ENCODE data around the gene GRK1.

Gene GRK1

DNA sequence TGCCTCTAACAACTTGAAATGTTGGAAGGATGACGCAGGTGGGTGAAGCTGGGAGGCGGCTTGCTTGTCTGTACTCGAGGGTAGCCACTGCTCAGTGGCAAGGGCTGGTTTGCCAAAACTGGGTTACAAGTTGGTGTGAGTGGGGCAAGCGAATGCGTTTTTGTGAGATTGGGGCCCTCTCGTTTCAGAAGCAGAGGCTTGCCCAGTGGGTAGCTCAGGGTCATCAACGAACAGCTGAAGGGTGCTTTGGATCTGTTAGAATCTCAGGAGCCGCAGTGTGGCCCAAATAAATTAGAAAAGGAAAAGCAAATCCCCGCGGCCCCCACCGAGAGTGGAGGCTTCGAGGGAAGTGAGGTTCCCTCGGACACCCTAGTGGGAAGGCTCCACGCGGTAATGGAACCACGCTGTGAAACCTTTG lies 16.3 kb upstream of the GRK1 start:
- DNase-seq, result no peak

DNA sequence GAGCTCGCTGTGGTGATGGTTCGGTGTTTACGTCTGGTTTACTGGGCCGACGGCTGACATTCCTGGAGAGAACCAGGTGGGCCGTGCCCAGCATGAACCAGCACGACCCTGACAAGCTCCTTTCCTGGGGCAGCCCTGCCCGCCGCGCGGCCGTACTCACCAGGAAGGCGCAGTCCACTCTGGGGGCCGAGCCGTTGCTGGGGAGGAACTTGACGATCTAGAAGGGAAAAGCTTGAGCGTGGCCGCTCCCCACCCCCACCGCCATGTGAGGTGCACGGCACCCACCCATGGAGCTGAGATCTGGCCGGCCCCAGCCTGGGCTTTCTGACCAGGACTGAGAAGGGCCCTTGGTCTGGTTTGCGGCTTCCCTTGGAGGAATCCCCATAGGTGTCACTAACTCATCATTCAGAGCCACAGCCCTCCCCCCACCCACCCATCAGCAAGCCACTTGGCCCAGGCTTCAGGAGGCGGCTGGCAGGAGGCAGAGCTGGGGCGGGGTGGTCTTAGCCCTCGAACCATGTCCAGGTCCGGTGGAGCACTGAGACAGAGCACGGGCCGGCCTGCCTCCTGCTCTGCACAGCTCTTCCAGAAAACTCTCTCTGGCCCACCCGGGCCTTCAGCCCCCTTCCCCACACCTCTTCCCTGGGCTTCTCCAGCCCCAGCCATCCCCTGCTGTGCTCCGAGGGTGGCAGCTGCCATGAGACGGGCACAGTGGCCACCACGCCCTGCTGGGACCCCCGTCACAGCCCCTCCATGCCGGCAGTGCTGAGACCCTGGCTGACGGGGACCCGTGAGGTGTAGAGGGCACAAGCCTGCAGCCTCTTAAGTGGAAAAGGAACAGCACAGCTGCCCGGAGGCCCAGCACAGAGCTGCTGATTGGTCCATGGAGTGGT lies 15.3 kb upstream of the GRK1 start:
- no peak for DNase-seq

DNA sequence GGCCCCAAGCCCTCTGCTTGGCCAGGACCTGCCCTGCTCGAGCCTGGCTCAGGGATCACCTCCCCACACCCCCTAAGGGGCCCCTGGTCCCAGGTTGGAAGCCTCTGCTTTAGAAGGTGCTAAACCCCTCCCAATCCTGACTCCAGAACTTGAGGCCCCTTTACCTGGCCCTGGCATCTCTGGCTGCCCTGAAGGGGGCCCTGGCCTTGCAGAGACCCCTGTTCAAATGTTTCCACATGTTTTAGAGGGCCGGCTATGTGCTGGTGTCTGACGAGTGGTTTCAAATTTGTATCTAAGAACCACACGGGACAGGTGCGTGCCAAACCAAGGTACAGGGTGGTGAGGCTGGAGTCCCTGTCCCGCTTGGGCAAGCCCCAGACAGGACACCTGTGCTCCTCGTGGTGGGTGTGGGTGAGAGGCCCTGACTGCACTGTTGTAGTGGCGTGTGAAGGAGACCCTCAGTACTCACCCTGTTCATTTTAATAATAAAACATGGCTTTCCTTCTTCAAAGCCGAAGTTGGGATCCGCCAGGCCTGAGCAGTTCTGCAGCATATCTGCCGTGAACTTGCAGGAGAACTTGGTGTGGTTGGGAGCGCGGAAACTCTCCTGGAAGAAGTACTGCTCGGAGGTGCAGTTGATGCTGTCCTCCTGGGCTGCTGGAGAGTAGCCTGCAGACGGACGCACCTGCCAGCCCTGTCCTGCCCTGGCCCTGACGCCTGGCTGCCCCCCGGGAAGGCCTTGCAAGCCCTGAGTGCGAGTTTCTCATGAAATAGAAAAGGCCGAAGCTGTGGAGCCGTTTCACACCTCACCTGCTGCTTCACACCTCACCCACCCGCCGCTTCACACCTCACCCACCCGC lies 14.4 kb upstream of the GRK1 start:
- DNase-seq, result no peak

DNA sequence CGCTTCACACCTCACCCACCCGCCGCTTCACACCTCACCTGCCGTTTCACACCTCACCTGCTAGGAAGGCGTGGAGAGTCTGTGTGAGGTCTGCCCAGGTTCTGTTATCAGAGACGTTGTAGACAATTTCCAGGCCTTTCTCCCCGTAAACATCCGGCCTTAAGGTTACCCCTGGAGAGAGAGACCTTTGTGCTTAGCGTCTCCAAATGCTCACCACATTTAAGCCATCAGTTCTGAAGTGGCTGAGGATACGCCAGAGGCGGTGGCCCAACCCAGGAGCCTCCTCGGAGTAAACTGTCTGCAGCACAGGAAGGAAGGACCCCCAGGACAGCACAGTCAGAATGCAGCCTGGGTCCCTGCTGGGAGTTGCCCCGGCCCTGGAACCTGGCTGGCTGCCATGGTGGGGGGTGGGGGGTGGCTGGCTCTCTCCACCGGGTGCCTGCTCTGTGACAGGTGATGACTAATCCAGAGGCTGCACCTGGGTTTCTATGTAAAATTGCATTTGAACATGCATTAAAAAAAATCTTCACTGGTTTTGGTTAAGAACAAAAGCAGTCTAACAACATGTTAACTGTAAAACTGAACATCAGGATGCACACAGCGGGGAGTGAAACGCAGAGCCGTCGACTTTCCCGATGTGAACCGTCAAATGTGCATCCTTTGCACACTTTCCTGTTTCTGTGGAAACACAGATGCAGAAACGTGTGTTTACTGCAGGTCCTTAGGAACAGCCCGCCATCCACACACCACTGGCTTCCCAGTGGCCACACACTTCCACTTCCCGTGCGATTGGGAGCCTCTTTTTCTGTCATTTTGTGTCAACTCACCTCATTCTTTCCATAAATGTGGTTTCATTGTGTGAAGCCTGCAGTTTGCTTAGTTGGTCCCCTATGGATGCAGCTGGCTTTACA lies 13.5 kb upstream of the GRK1 start:
- DNase-seq, result peak; percentile 16

DNA sequence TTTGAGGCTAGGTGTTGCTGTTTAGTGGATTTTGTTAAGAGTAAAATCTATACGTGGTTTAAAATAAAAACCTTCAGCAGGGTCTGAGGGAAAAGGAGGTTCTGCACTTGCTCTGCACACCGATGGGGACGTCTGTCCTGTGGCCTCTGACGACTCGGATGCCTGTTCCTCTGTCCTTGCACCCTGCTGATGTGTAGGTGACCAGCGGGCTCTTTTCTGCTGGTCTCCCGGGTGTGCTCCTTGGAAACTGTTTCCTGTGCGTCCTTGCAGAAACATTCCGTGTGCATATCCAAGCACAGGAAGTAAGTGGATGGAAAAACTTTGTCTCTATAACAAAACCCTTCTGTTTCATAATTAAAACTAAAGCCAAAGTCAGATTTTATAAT lies 12.9 kb upstream of the GRK1 start:
- no peak for DNase-seq

DNA sequence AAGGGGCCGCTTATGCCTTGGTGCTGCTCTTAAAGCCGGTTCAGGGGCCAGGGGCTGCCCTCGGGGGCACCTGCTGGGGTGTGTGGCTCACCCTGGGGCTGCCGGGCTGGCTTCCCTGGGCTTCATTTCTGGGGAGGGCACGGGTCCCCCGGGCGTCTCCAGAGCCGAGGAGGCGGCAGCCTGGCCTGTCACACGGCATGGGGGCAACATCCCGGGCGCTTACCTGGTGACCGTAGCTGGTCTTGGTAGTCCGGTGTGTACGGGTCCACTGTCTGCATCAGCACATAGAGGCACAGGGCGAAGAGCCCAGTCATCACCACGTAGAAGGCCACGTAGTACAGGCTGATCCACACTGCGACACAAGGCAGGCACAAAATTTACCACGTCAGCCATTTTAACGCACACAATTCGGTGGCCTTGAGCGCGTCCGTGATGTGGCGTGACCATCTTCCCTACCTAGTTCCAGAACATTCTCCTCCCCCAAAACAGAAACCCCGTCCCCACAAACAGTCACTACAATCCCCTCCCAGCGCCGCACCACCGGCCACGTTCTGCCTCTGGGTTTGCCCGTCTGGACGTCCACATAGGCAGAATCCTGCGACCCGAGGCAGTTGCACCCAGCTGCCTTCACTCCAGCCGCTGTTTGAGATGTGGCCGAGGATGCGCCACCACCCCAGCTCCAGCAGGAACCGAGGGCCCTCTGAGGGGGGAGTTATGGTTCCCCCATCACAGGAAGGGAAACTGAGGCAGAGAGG lies 12.3 kb upstream of the GRK1 start:
- no peak for DNase-seq

DNA sequence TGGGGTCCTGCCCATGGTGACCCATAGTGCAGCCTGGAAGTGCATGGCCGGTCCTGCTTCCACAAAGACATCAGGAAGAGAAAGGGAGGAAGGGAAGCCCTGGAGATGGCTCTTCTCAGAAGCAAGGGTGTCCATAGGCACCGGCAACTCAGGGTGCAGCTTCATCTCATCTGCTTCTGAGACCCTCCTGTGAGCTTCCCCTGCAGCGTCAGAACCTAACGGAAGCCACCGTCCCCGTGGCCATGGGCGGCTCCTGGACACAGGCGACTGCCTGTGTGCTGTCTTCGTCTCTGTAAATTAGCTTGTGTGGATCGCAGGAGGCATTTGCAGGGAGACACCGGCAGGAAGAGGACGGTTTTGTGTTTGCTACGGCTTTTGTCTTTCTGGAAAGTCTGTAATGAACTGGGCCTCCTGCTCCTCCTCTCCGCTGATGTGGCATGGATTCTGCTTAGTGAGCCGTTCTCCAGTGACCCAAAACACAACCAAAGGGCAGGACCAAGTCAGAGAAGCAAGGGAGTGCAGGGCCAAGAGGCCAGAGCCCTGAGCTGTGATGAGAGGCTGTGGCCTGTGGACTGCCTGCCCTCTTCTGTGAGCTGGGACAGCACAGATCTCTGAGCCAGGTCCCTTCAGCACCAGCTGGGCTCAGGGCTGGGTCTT lies 11.5 kb upstream of the GRK1 start:
- no peak for DNase-seq

DNA sequence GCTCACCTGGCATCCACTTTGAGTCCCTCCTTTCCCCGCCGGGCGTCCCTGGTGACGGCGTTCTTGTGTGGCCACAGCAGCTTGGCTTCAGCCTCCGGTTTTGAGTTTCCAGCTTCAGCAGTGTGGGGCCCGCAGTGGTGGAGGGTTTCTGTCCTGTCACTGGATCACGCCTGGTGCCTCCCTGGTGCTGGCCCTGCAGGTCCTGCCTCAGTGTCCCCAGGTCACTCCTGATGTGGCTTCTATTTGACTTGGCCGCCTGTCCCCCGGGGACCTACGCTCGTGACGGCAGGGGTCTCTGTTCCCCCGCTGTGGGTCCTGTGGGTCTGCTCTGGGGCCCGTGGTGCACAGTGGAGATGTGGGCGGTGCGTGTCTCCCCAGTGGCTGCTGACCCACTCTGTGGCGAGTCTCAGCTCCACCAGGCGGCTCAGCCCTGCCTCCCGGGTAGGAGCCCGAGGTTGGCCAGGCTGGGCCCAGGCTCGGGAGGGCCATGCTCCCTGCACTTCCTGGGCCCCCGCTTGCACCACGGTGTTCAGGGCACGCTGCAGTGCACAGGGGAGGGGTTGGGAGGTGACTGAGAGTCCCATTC lies 10.9 kb upstream of the GRK1 start:
- no peak for DNase-seq

DNA sequence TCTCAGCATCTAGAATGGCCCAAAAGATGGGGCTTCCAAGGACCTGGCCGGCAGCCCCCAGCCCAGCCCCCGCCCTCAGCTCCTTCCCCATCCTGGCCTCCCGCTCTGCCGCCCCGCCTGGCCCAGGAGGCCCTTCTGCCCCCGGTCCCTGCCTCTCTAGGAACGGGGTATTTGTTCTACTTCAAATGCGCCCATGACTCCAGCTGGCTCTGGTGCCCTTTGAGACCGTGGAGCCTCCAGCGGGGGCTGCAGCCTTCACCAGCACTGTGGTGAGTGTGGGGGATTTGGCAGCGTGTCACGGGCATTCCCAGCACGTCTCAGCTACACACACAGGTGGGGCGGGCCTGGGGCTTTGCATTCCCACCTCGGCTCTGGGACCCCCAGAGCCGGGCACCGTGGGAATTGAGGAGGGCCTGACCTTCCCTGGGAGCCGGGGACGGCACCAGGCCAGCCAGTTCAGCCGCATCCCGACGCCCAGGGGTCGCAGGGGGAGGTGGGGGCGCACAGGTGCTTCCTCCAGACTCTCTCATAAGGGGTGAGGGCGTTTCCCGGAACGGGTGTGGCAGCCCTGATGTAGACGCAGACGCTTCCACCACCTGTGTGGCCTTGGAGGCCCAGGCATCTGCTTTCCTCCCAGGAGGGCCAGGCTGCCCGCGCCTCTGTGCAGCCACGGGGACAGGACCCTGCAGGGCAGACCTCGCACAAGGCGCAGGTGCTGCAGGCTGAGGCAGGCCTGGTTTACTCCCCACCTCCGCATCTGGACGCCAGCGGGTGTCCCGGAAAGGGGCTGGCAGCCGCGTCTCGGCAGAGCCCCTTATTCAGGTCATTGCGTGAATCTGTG lies 10.0 kb upstream of the GRK1 start:
- DNase-seq, result no peak

DNA sequence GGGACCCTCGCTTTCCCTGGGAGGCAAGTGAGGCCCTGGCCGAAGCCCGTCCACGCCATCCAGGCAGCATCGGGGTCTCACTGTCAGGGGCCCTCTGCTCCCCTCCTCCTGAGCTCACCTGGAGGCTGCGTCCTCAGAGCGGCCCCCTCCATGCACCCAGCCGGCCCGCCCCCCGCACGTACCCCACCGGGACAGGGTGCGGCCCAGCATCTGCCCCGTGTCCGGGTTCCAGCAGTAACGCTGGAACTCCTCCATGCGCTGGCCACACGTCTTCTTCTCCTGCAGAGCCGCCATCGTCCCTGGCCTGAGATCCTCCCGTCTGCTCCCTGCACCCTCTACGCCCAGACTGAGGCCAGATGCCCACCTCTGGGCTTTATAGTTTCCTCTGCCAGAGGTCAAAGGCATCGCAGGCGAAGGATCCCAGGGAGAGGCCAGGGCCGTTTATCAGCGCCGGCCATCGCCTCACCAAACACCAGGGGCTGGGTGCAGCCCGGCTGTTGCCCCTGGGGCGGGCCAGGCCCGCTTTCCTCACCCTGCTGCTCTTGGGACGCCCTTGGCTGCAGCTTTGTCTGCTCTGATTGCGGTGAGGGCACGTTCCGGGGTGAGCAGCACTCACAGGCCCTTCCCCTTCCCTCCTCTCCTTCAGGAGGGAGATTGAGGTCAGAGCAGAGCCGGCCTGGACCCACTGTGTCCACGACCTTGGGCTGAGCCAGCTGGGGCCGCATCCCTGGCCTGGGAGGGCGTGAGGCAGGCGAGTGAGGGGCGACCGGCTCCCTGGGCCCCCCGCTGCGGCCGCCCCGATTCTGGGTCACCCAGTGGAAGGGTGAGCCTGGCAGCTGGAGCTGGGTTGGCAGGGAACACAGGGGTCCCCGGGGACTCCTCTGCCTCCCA lies 8.9 kb upstream of the GRK1 start, which contains the start of gene ATP4B:
TSS of gene ATP4B (minus strand) at position 348 of the 891 bp plus-strand sequence. CDS start at position 294, 54 bp downstream.
- no peak for DNase-seq

DNA sequence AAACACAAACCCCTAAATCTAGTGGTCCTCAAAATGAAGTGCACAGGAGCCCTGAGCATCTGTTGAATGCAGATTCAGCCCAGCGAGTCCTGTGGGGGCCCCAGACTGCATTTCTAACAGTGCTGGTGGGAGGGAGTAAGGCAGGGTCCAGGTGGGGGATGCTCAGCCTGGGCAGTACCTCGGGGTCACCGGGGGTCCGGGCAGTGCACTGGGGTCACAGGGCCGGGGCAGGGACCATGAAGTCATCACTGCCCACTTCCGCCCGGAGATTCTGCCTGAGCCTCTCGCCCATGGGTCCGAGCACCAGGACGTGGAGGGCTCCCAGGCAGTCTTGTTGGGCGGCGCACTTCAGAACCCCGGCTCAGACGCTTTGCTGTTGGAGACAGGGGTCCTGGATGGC lies 8.2 kb upstream of the GRK1 start:
- DNase-seq, result no peak

DNA sequence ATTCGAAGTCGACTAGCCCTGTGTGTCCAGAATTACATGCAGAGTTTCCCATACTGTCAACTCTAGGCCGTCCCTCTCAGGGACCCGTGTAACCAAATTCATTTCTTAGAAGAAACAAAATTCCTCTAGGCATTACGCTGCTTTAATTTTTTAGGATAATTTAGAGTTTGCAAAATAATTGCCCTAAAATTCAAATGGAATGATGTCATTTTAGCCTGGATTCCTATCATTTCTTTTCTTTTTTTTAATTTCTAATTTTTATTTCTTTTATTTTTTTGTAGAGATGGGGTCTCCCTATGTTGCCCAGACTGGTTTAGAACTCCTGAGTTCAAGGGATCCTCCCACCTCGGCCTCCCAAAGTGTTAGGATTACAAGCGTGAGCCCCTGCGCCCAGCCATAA lies 7.7 kb upstream of the GRK1 start:
- DNase-seq, result no peak

DNA sequence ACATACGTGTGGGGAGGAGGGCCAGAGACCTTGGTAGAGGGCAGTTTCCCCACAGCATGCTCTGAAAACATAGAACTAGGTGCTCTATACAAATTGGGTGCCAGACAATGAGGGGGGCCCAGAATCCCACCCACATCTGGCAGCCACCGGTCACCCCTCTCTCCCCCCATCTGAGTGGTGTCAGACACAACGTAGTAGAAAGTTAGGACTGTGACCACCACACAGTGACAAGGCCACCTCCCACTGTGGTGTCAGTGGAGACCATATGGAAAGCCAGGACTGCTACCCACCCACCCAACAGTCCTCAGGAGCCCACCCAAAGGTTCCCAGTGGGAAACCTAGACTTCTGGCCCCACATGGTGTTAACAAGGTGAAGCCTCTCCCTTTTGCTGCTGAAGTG lies 7.0 kb upstream of the GRK1 start:
- DNase-seq, result no peak

DNA sequence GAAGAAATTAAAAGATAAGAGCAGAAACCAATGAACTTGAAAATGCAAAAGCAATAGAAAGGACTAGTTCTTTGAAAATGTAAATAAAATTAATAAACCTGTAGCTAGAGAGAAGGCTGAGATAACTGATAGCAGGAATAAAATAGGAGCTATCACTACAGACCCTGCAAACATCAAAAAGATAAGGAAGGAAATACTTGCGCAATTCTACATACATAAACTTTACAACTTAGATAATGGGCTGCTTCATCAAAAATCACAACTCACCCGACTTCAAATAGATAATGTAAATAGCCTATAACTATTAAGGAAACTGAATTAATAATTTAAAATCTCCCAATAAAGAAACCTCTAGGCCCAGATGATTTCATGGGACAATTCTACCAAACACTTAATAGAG lies 5.5 kb upstream of the GRK1 start:
- no peak for DNase-seq

DNA sequence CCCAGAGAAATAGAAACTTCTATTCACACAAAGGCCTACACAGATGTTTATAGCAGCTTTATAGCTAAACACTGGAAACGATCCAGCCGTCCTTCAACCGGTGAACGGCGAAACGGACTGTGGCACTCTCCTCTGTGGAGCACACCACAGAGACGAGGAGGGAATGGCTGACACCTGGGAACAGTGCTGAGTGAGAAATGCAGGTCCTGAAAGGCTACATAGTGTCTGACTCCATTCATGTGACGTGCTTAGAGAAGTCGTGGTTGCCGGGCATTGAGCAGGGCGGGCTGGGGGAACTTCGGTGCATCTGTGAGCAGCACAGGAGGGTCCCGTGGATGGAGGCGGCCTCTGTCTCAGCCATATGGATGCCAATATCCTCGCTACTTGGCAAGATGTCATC lies 3.1 kb upstream of the GRK1 start:
- no peak for DNase-seq

DNA sequence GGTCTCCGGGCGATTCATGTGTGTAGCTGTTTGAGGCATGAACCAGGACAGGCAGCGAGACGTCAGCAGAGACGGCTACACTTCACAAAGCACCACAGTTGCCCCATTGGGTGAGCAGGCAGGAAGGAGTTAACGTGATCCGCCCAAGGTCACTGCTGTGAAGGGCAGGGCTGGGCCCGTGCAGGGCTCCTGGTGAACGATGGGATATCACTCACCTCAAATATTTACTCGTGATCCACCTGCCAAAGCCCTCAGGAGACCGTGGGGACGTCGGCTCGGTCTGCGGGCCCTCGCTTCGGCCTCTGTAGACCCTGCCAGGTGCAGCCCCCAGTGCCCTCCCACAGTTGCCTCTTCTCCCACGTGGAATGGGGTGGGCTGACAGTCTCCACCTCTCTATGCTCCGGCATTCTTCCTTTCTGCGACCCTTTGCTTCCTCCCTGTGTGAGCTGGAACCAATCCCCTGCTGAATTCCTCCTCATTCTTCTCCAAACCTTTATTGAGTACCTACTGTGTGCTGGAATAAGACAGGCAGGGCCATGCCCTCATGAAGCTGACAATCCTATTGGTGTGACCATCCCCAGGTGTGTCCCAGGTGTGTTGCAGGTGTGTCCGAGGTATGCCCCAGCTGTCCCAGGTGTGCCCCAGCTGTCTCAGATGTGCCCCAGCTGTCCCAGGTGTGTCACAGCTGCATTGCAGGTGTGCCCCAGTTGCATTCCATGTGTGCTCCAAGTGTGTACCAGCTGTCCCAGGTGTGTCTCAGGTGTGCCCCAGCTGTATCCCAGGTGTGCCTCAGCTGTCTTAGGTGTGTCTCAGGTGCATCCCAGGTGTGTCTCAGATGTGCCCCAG lies 2.0 kb upstream of the GRK1 start:
- DNase-seq, result no peak

DNA sequence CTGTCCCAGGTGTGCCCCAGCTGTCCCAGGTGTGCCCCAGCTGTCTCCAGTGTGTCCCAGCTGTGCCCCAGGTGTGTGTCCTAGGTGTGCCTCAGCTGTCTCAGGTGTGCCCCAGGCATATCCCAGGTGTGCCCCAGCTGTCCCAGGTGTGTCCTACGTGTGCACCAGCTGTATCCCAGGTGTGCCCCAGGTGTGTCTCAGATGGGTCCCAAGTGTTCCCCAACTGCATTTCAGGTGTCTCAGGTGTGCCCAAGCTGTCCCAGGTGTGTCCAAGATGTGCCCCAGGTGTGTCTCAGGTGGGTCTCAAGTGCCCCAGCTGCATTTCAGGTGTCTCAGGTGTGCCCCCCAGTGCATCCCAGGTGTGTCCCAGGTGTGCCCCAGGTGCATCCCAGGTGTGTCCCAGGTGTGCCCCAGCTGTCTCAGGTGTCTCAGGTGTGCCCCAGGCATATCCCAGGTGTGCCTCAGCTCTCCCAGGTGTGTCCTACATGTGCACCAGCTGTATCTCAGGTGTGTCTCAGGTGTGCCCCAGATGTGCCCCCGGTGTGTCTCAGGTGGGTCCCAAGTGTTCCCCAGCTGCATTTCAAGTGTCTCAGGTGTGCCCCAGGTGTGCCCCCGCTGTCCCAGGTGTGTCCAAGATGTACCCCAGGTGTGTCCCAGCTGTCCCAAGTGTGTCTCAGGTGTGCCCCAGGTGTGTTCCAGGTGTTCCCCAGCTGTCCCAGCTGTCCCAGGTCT lies 1.3 kb upstream of the GRK1 start:
- no peak for DNase-seq

DNA sequence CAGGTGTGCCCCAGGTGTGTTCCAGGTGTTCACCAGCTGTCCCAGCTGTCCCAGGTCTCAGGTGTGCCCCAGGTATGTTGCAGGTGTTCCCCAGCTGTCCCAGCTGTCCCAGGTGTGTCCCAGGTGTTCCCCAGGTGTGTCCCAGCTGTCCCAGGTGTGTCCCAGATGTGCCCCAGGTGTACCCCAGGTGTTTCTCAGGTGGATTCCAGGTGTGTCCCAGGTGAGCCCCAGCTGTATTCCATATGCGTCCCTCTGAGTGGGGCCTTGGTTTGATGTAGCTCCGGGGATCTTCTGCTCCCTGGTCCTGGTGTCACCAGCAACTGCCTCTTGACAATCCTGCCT lies 719 bp upstream of the GRK1 start:
- no peak for DNase-seq
